ENCODE data around the gene HRH1. TPM values are rescaled to one million over a fixed set of nuclear protein-coding genes. Genes with fewer than 3 reads are reported as not detected.

The HRH1 gene
- total and polyA plus RNA-seq, 4 donors, result 3.9 to 45.1 (median 13.4) TPM

- whole genome bisulfite sequencing, 2 donors, result 39 to 47% methylated on average over 1 of the region's 1 CpG
- Histone ChIP-seq H3K4me1 (ENCODE audit: control insufficient read depth in 1 of 2, insufficient read depth in 2 of 2, low read length in 2 of 2) (peaks cover 0 to 2% of the 10 kb centered on the region in 2 donors), H3K4me3 (ENCODE audit: low read length in 2 of 2) (no peak overlapping the region), H3K27ac (ENCODE audit: low read depth in 1 of 2, low read length in 2 of 2) (no peak overlapping the region), H3K36me3 (ENCODE audit: control insufficient read depth in 1 of 2, insufficient read depth in 2 of 2, low read length in 1 of 2) (no peaks in the 10 kb centered on the region), H3K27me3 (ENCODE audit: control insufficient read depth in 1 of 2, insufficient read depth in 2 of 2, low read length in 1 of 2) (no peaks in the 10 kb centered on the region), H3K9me3 (ENCODE audit: control insufficient read depth, low read length) (no peaks in the 10 kb centered on the region)
- ATAC-seq (ENCODE audit: low FRiP score) (no peak), DNase-seq (no peak)
- intact Hi-C loops (cut with DNase I), result no loop called here
Observed at GRCh38 chr3:11238880-11239279, 84.6 kb downstream of the HRH1 start.

DNA sequence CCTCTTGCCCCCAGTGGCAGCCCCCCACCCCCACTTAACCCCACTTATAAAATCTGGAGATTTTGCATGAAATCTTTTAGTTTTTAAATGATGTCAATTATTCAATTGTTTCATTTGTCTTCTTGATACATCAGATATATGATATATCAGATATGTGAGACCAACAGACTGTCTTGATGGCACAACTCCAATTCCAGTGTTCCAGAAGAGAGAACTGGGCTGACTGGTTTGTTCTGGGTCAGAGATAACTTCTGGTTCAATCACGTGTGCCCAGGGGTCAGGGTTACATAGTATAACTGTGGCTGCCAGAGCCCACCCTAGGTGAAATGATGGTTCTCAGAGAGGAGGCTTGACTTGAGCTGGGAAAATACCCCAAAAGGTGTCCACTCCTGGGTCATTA, 85.5 kb downstream of the HRH1 start:
- Histone ChIP-seq H3K36me3 (ENCODE audit: control insufficient read depth in 1 of 2, insufficient read depth in 2 of 2, low read length in 1 of 2) (no peaks in the 10 kb centered on the region), H3K4me1 (ENCODE audit: control insufficient read depth in 1 of 2, insufficient read depth in 2 of 2, low read length in 2 of 2) (peaks cover 0 to 2% of the 10 kb centered on the region in 2 donors), H3K27me3 (ENCODE audit: control insufficient read depth in 1 of 2, insufficient read depth in 2 of 2, low read length in 1 of 2) (no peaks in the 10 kb centered on the region), H3K4me3 (ENCODE audit: low read length in 2 of 2) (no peak overlapping the region), H3K27ac (ENCODE audit: low read depth in 1 of 2, low read length in 2 of 2) (no peak overlapping the region), H3K9me3 (ENCODE audit: control insufficient read depth, low read length) (no peaks in the 10 kb centered on the region)
- intact Hi-C loops (cut with DNase I), result no loop called here
- DNase-seq (no peak), ATAC-seq (ENCODE audit: low FRiP score) (no peak)
- 70 to 83% methylated on average over 1 of the region's 1 CpG for WGBS, 2 donors

GRCh38 chr3:11240496-11240895, 86.2 kb downstream of the HRH1 start:
- no peak for ATAC-seq (ENCODE audit: low FRiP score)
- 100% methylated on average over 1 of the region's 1 CpG for WGBS, 2 donors

GRCh38 chr3:11244121-11244677, 89.9 kb downstream of the HRH1 start:
- WGBS, 2 donors, result 68 to 70% methylated on average over 1 of the region's 1 CpG
- Histone ChIP-seq H3K27ac (ENCODE audit: low read depth in 1 of 2, low read length in 2 of 2) (no peak overlapping the region), H3K4me1 (ENCODE audit: control insufficient read depth in 1 of 2, insufficient read depth in 2 of 2, low read length in 2 of 2) (no peaks in the 10 kb centered on the region), H3K4me3 (ENCODE audit: low read length in 2 of 2) (no peak overlapping the region), H3K27me3 (ENCODE audit: control insufficient read depth in 1 of 2, insufficient read depth in 2 of 2, low read length in 1 of 2) (no peaks in the 10 kb centered on the region), H3K9me3 (ENCODE audit: control insufficient read depth, low read length) (no peaks in the 10 kb centered on the region), H3K36me3 (ENCODE audit: control insufficient read depth in 1 of 2, insufficient read depth in 2 of 2, low read length in 1 of 2) (no peaks in the 10 kb centered on the region)
- intact Hi-C loops (cut with DNase I), result no loop called here
- DNase-seq, result no peak
- ATAC-seq (ENCODE audit: low FRiP score), result no peak

More at GRCh38 chr3:11240496-11240895, 86.2 kb downstream of the HRH1 start:
- Histone ChIP-seq H3K9me3 (ENCODE audit: control insufficient read depth, low read length) (no peaks in the 10 kb centered on the region), H3K27me3 (ENCODE audit: control insufficient read depth in 1 of 2, insufficient read depth in 2 of 2, low read length in 1 of 2) (no peaks in the 10 kb centered on the region), H3K27ac (ENCODE audit: low read depth in 1 of 2, low read length in 2 of 2) (no peak overlapping the region), H3K36me3 (ENCODE audit: control insufficient read depth in 1 of 2, insufficient read depth in 2 of 2, low read length in 1 of 2) (no peaks in the 10 kb centered on the region), H3K4me3 (ENCODE audit: low read length in 2 of 2) (no peak overlapping the region), H3K4me1 (ENCODE audit: control insufficient read depth in 1 of 2, insufficient read depth in 2 of 2, low read length in 2 of 2) (peaks cover 0 to 2% of the 10 kb centered on the region in 2 donors)
- intact Hi-C loops (cut with DNase I), result no loop called here
- DNase-seq, result no peak

GRCh38 chr3:11245276-11245675, 91.0 kb downstream of the HRH1 start:
- DNase-seq (no peak), ATAC-seq (ENCODE audit: low FRiP score) (no peak)
- no peaks in the 10 kb centered on the region for H3K9me3 ChIP-seq (ENCODE audit: control insufficient read depth, low read length)
- no peaks in the 10 kb centered on the region for H3K4me1 ChIP-seq (ENCODE audit: control insufficient read depth in 1 of 2, insufficient read depth in 2 of 2, low read length in 2 of 2)
- H3K36me3 ChIP-seq (ENCODE audit: control insufficient read depth in 1 of 2, insufficient read depth in 2 of 2, low read length in 1 of 2), result no peaks in the 10 kb centered on the region
- no peak overlapping the region for H3K27ac ChIP-seq (ENCODE audit: low read depth in 1 of 2, low read length in 2 of 2)
- intact Hi-C loops (cut with DNase I), result no loop called here
- WGBS, 2 donors, result 95 to 97% methylated on average over 8 of the region's 8 CpGs
- H3K4me3 ChIP-seq (ENCODE audit: low read length in 2 of 2), result no peak overlapping the region
- H3K27me3 ChIP-seq (ENCODE audit: control insufficient read depth in 1 of 2, insufficient read depth in 2 of 2, low read length in 1 of 2), result no peaks in the 10 kb centered on the region

DNA sequence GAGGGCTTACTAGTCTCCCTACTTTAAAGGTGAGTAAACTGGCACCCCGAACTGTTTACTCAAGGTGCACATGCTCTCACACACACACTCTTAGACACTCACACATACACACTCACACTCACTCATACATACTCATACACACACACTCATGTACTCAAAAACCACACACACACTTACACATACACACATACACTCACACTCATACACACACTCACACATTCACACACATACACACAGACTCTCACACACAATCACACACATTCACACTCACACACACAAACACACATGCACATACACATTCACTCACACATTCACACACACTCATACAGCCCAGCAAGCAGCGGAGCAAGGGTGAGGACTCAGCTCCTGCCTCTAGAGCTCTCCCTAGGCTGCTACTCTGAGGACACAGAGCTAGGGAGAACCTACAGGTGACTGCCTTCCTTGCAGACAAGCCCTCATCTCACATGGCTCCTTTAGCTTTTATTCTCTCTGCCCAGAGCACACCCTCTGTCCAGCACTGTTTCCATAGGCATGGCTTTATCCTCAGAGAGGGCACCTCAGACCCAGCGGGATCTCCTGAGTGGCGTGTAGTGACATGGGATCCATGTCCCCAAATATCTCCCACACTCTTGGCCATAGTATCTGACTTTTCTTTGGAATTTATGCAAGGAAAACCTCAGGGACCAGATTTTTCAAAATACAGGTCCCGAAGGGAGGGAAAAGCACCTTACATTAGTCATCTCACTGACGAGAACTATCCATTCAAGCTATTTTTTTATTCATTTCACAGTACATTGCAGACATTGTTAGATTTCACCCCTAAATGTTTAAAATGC, 91.8 kb downstream of the HRH1 start:
- DNase-seq (no peak), ATAC-seq (ENCODE audit: low FRiP score) (no peak)
- Histone ChIP-seq H3K27ac (ENCODE audit: low read depth in 1 of 2, low read length in 2 of 2) (no peak overlapping the region), H3K27me3 (ENCODE audit: control insufficient read depth in 1 of 2, insufficient read depth in 2 of 2, low read length in 1 of 2) (no peaks in the 10 kb centered on the region), H3K36me3 (ENCODE audit: control insufficient read depth in 1 of 2, insufficient read depth in 2 of 2, low read length in 1 of 2) (no peaks in the 10 kb centered on the region), H3K4me1 (ENCODE audit: control insufficient read depth in 1 of 2, insufficient read depth in 2 of 2, low read length in 2 of 2) (no peaks in the 10 kb centered on the region), H3K4me3 (ENCODE audit: low read length in 2 of 2) (no peak overlapping the region), H3K9me3 (ENCODE audit: control insufficient read depth, low read length) (no peaks in the 10 kb centered on the region)
- intact Hi-C loops (cut with DNase I), result no loop called here
- 37 to 43% methylated on average over 6 of the region's 6 CpGs for WGBS, 2 donors

- no peak for ATAC-seq (ENCODE audit: low FRiP score)
- DNase-seq, result no peak
- intact Hi-C loops (cut with DNase I), result no loop called here
- Histone ChIP-seq H3K4me3 (ENCODE audit: low read length in 2 of 2) (no peak overlapping the region), H3K9me3 (ENCODE audit: control insufficient read depth, low read length) (no peaks in the 10 kb centered on the region), H3K27me3 (ENCODE audit: control insufficient read depth in 1 of 2, insufficient read depth in 2 of 2, low read length in 1 of 2) (no peaks in the 10 kb centered on the region), H3K27ac (ENCODE audit: low read depth in 1 of 2, low read length in 2 of 2) (no peak overlapping the region), H3K4me1 (ENCODE audit: control insufficient read depth in 1 of 2, insufficient read depth in 2 of 2, low read length in 2 of 2) (no peaks in the 10 kb centered on the region), H3K36me3 (ENCODE audit: control insufficient read depth in 1 of 2, insufficient read depth in 2 of 2, low read length in 1 of 2) (no peaks in the 10 kb centered on the region)
- WGBS, 2 donors, result 49 to 57% methylated on average over 2 of the region's 2 CpGs
Observed at GRCh38 chr3:11246663-11246970, 92.3 kb downstream of the HRH1 start.

DNA sequence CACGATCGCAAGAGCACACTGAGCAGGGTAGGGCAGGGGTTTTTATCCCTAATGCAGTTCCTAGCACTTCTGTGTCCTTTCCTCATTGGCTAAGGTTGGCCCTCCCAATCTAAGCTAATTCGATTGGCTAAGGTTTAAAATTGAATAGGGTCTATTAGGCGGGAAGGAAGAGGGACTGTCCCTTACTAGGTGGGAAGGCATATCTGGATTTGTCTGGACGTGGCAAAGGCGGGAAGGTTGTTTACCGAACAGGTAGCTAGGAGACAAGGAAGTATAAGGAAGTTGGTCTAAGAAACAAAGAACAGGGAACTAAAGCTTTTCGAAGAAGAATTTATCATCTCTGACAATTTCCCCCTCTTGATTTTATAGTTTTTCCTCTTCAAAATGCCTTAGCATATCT, 93.1 kb downstream of the HRH1 start:
- Histone ChIP-seq H3K4me3 (ENCODE audit: low read length in 2 of 2) (no peak overlapping the region), H3K4me1 (ENCODE audit: control insufficient read depth in 1 of 2, insufficient read depth in 2 of 2, low read length in 2 of 2) (no peaks in the 10 kb centered on the region), H3K9me3 (ENCODE audit: control insufficient read depth, low read length) (no peaks in the 10 kb centered on the region), H3K27me3 (ENCODE audit: control insufficient read depth in 1 of 2, insufficient read depth in 2 of 2, low read length in 1 of 2) (no peaks in the 10 kb centered on the region), H3K36me3 (ENCODE audit: control insufficient read depth in 1 of 2, insufficient read depth in 2 of 2, low read length in 1 of 2) (no peaks in the 10 kb centered on the region), H3K27ac (ENCODE audit: low read depth in 1 of 2, low read length in 2 of 2) (no peak overlapping the region)
- ATAC-seq (ENCODE audit: low FRiP score) (no peak), DNase-seq (no peak)
- intact Hi-C loops (cut with DNase I), result no loop called here
- 86 to 88% methylated on average over 8 of the region's 8 CpGs for WGBS, 2 donors

GRCh38 chr3:11248596-11248995, 94.3 kb downstream of the HRH1 start:
- intact Hi-C loops (cut with DNase I), result no loop called here
- 94 to 95% methylated on average over 6 of the region's 6 CpGs for WGBS, 2 donors
- no peak for ATAC-seq (ENCODE audit: low FRiP score)

More at GRCh38 chr3:11248596-11248995, 94.3 kb downstream of the HRH1 start:
- Histone ChIP-seq H3K27ac (ENCODE audit: low read depth in 1 of 2, low read length in 2 of 2) (no peak overlapping the region), H3K9me3 (ENCODE audit: control insufficient read depth, low read length) (no peaks in the 10 kb centered on the region), H3K27me3 (ENCODE audit: control insufficient read depth in 1 of 2, insufficient read depth in 2 of 2, low read length in 1 of 2) (no peaks in the 10 kb centered on the region), H3K4me3 (ENCODE audit: low read length in 2 of 2) (no peak overlapping the region), H3K4me1 (ENCODE audit: control insufficient read depth in 1 of 2, insufficient read depth in 2 of 2, low read length in 2 of 2) (no peaks in the 10 kb centered on the region), H3K36me3 (ENCODE audit: control insufficient read depth in 1 of 2, insufficient read depth in 2 of 2, low read length in 1 of 2) (no peaks in the 10 kb centered on the region)
- no peak for DNase-seq
